ENCODE measurements around the gene TAS2R7. TPM values are rescaled to one million over a fixed set of nuclear protein-coding genes. Genes with fewer than 3 reads are reported as not detected.

The TAS2R7 gene
- total and polyA plus RNA-seq, 2 donors (not counting 3 experiments of a cell fraction or from before 2014, with no cell fraction given), result not detected

DNA sequence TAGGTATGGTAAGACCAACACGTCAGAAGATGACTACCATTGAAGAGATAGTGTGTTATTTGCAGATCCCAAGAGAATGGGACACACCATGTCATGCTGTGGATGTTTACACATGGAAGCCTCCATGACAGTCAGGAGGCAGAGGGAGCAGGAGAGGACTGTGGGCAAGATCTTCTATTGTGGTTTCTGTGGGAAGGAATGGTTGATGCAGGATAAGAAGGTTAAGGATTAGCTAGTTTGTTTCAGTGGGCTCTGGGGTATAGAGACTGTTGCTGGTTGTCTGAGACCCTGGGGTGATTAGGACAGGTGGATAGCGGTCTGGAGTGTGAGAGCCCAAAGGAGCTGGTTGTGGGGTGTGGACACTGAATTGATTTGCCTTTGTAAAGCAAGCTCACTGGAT lies 23.3 kb downstream of the TAS2R7 start:
- no peaks in the 10 kb centered on the region for H3K9me1 ChIP-seq (replicated peaks; ENCODE audit: control insufficient read depth, extremely low read depth, insufficient read depth, low read length)
- TF ChIP-seq, protein P1, sequence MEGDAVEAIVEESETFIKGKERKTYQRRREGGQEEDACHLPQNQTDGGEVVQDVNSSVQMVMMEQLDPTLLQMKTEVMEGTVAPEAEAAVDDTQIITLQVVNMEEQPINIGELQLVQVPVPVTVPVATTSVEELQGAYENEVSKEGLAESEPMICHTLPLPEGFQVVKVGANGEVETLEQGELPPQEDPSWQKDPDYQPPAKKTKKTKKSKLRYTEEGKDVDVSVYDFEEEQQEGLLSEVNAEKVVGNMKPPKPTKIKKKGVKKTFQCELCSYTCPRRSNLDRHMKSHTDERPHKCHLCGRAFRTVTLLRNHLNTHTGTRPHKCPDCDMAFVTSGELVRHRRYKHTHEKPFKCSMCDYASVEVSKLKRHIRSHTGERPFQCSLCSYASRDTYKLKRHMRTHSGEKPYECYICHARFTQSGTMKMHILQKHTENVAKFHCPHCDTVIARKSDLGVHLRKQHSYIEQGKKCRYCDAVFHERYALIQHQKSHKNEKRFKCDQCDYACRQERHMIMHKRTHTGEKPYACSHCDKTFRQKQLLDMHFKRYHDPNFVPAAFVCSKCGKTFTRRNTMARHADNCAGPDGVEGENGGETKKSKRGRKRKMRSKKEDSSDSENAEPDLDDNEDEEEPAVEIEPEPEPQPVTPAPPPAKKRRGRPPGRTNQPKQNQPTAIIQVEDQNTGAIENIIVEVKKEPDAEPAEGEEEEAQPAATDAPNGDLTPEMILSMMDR (IDR thresholded peaks at IDR 0.05; ENCODE audit: extremely low read depth in 1 of 2, insufficient read depth in 1 of 2, low read depth in 1 of 2, low read length in 2 of 2), result no peak
- TF ChIP-seq POLR2A (IDR thresholded peaks at IDR 0.05; ENCODE audit: low read depth, low read length) (no peak), POLR2AphosphoS5 (IDR thresholded peaks at IDR 0.05; ENCODE audit: insufficient read depth, low read depth, low read length) (no peak), FOS (IDR thresholded peaks at IDR 0.05; ENCODE audit: borderline replicate concordance, insufficient read depth, low read length) (no peak), MYC (IDR thresholded peaks at IDR 0.05; ENCODE audit: low read depth, low read length) (no peak), JUN (IDR thresholded peaks at IDR 0.05; ENCODE audit: borderline replicate concordance, insufficient read depth, insufficient read length, low read depth) (no peak)
- dilution Hi-C loops (cut with MboI; ENCODE audit: extremely low pct_ligation_motif_present, low sequenced_read_pairs), result no loop called here
- no TSS peak for BruUV-seq (replicated peaks)
- H3K9ac ChIP-seq (replicated peaks; ENCODE audit: extremely low read depth, insufficient read depth, low read length), result no peak overlapping the region
- H3K27ac ChIP-seq (ENCODE audit: insufficient read depth, low read depth, low read length), result no peak overlapping the region
- intact Hi-C loops (cut with micrococcal nuclease), result no loop called here
- FAIRE-seq, result no peak
- H2AFZ ChIP-seq (ENCODE audit: low read depth, low read length), result no peak overlapping the region
- H3K4me1 ChIP-seq (ENCODE audit: control insufficient read depth, extremely low read depth, insufficient read depth, low read length), result no peaks in the 10 kb centered on the region
- H3K4me2 ChIP-seq (ENCODE audit: insufficient read depth, low read length), result no peak overlapping the region
- DNase-seq (ENCODE audit: low read depth, low spot score), result no peak
- H3K36me3 ChIP-seq (ENCODE audit: control insufficient read depth in 2 of 2, extremely low read depth in 1 of 2, insufficient read depth in 2 of 2, low read length in 2 of 2), result no peaks in the 10 kb centered on the region
- no peaks in the 10 kb centered on the region for H3K79me2 ChIP-seq (ENCODE audit: control insufficient read depth, insufficient read depth, low read length)
- H3K27me3 ChIP-seq (ENCODE audit: control insufficient read depth in 2 of 2, insufficient read depth in 2 of 2, low read length in 2 of 2), result peaks cover 7% of the 10 kb centered on the region in 2 experiments
- ChIA-PET CTCF (interaction anchor here (2.3 to 18.4 kb wide), 3 partner anchors 8 to 421 kb away, joined by 10 to 392 read pairs (median 11); no protein-coding TSS in a partner anchor), POLR2A (no interaction called here)
- no peaks in the 10 kb centered on the region for H3K9me3 ChIP-seq (replicated peaks; ENCODE audit: control insufficient read depth, insufficient read depth, low read length)
- no peaks in the 10 kb centered on the region for H4K20me1 ChIP-seq (replicated peaks; ENCODE audit: control insufficient read depth, extremely low read depth, insufficient read depth, low read length)
- no peak overlapping the region for H3K4me3 ChIP-seq (replicated peaks in 1 of 3; ENCODE audit: insufficient read depth in 1 of 3, low read depth in 1 of 3, low read length in 3 of 3)
